Activated CD4-positive, alpha-beta T cell treated with anti-CD3 and anti-CD28 coated beads for 4 hours (primary cell): Measurements from ENCODE around the gene PARD6B.
"Not testable (repeated sequence)": the region's sequence is repeated elsewhere in the genome, so short reads cannot be mapped to it uniquely, and the experiment has no call there.

Source experiments
- DNase-seq, 2 donors: peaks; one replicate each; pipeline ENCODE4 v3.0.0-alpha.2; 2020

The PARD6B gene

GRCh38 chr20:50731055-50731929, at the start of gene PARD6B:
Gene PARD6B (plus strand): TSS chr20:50731580. CDS start chr20:50731787, 207 bp downstream.
- peak; percentile 100 for DNase-seq

GRCh38 chr20:50682065-50682464, 49.3 kb upstream of the PARD6B start:
- DNase-seq, result no peak

GRCh38 chr20:50682947-50683530, 48.3 kb upstream of the PARD6B start:
- no peak for DNase-seq

- DNase-seq, result no peak
Observed at GRCh38 chr20:50683570-50683969, 47.8 kb upstream of the PARD6B start.

- DNase-seq, result no peak
Observed at GRCh38 chr20:50686821-50687220, 44.6 kb upstream of the PARD6B start.

GRCh38 chr20:50688256-50688975, 43.0 kb upstream of the PARD6B start:
- DNase-seq, result no peak

- DNase-seq, result no peak
Observed at GRCh38 chr20:50689864-50690649, 41.3 kb upstream of the PARD6B start.

- DNase-seq, result no peak
Observed at GRCh38 chr20:50690650-50691572, 40.5 kb upstream of the PARD6B start, which contains the start of gene RIPOR3. Gene RIPOR3 (minus strand): TSS chr20:50691542. CDS start chr20:50691128, 414 bp downstream.

GRCh38 chr20:50691573-50692551, 39.5 kb upstream of the PARD6B start:
- no peak for DNase-seq

- DNase-seq, result no peak
Observed at GRCh38 chr20:50692552-50692933, 38.8 kb upstream of the PARD6B start.

- no peak for DNase-seq
Observed at GRCh38 chr20:50693001-50693400, 38.4 kb upstream of the PARD6B start.

- no peak for DNase-seq
Observed at GRCh38 chr20:50694379-50695134, 36.8 kb upstream of the PARD6B start.

- DNase-seq, result no peak
Observed at GRCh38 chr20:50695135-50695872, 36.1 kb upstream of the PARD6B start.

GRCh38 chr20:50698255-50698654, 33.1 kb upstream of the PARD6B start:
- not testable (repeated sequence) for DNase-seq

GRCh38 chr20:50699688-50700087, 31.7 kb upstream of the PARD6B start:
- DNase-seq, result no peak

GRCh38 chr20:50701041-50701963, 30.1 kb upstream of the PARD6B start:
- DNase-seq, result no peak

- DNase-seq, result not testable (repeated sequence)
Observed at GRCh38 chr20:50703651-50704438, 27.5 kb upstream of the PARD6B start.
